SK-N-SH treated with all-trans-retinoic acid at 6 μM for 48 hours (cell line): ENCODE data around the gene TMEM144.
A peak's percentile ranks its signal among the peaks of the same experiment; 100 is the strongest.
"Not testable (repeated sequence)": the region's sequence is repeated elsewhere in the genome, so short reads cannot be mapped to it uniquely, and the experiment has no call there.

Experiments
- ATAC-seq: fragments of 200-7000 bp; cut with Tn5 transposase; 3 replicates; pipeline ENCODE4 v1.9.1; 2020; ENCODE audit warnings: mild to moderate bottlenecking, moderate library complexity
- ARNTL ChIP-seq: fragments of 450-650 bp; formaldehyde crosslinking; IDR thresholded peaks from 2 replicates; pipeline ENCODE4 v1.5.0; 2020; ENCODE audit warnings: low read depth, mild to moderate bottlenecking, moderate library complexity, borderline replicate concordance
- BACH2 ChIP-seq: fragments of 250-450 bp; sonication (Bioruptor Pico); IDR thresholded peaks from 2 replicates; pipeline ENCODE4 v1.9.0; 2021; ENCODE audit warnings: mild to moderate bottlenecking, borderline replicate concordance
- CSDC2 ChIP-seq: fragments of 250-450 bp; sonication (Bioruptor Pico); IDR thresholded peaks from 2 replicates; pipeline ENCODE4 v1.5.0; 2020; ENCODE audit warnings: mild to moderate bottlenecking, moderate library complexity
- ESRRG ChIP-seq: fragments of 250-450 bp; sonication (Bioruptor Pico); IDR thresholded peaks from 2 replicates; pipeline ENCODE4 v1.6.1; 2021; ENCODE audit warnings: mild to moderate bottlenecking
- GLIS3 ChIP-seq: fragments of 250-450 bp; sonication (Bioruptor Pico); IDR thresholded peaks from 2 replicates; pipeline ENCODE4 v1.5.0; 2020; ENCODE audit warnings: mild to moderate bottlenecking, moderate library complexity
- ISL1 ChIP-seq: fragments of 250-450 bp; sonication (Bioruptor Pico); IDR thresholded peaks from 2 replicates; pipeline ENCODE4 v2.1.2; 2022; ENCODE audit warnings: mild to moderate bottlenecking, moderate library complexity
- PATZ1 ChIP-seq: fragments of 250-450 bp; sonication (Bioruptor Pico); IDR thresholded peaks from 2 replicates; pipeline ENCODE4 v1.8.0; 2020; ENCODE audit warnings: mild to moderate bottlenecking, moderate library complexity, borderline replicate concordance
- PPARA ChIP-seq: fragments of 250-450 bp; sonication (Bioruptor Pico); IDR thresholded peaks from 2 replicates; pipeline ENCODE4 v1.5.0; 2020; ENCODE audit warnings: mild to moderate bottlenecking, borderline replicate concordance
- SNAI2 ChIP-seq: fragments of 250-450 bp; sonication (Bioruptor Pico); IDR thresholded peaks from 2 replicates; pipeline ENCODE4 v1.5.0; 2020; ENCODE audit warnings: mild to moderate bottlenecking, moderate library complexity
- TCF4 ChIP-seq: fragments of 250-450 bp; sonication (Bioruptor Pico); IDR thresholded peaks from 2 replicates; pipeline ENCODE4 v1.8.0; 2021; ENCODE audit warnings: mild to moderate bottlenecking, moderate library complexity, borderline replicate concordance
- TOX ChIP-seq: fragments of 250-450 bp; sonication (Bioruptor Pico); IDR thresholded peaks from 2 replicates; pipeline ENCODE4 v1.8.0; 2021; ENCODE audit warnings: mild to moderate bottlenecking, moderate library complexity, borderline replicate concordance
- ZFP3 ChIP-seq: fragments of 250-450 bp; sonication (Bioruptor Pico); IDR thresholded peaks from 2 replicates; pipeline ENCODE4 v1.5.0; 2020; ENCODE audit warnings: mild to moderate bottlenecking, moderate library complexity
- ZFP30 ChIP-seq: fragments of 450-650 bp; formaldehyde crosslinking; IDR thresholded peaks from 2 replicates; pipeline ENCODE4 v1.5.0; 2022; ENCODE audit warnings: mild to moderate bottlenecking, moderate library complexity
- ZNF565 ChIP-seq: fragments of 450-650 bp; formaldehyde crosslinking; conservative IDR thresholded peaks from 2 replicates; pipeline ENCODE4 v1.5.0; 2020; ENCODE audit warnings: low read depth, mild to moderate bottlenecking, moderate library complexity
- ZNF70 ChIP-seq: fragments of 450-650 bp; formaldehyde crosslinking; IDR thresholded peaks from 2 replicates; pipeline ENCODE4 v1.5.0; 2020; ENCODE audit warnings: mild to moderate bottlenecking, moderate library complexity
- ZNF8 ChIP-seq: fragments of 450-650 bp; formaldehyde crosslinking; IDR thresholded peaks from 2 replicates; pipeline ENCODE4 v1.5.0; 2020; ENCODE audit warnings: mild to moderate bottlenecking, moderate library complexity
- TF ChIP-seq, protein P1 (sequence below): fragments of 250-450 bp; sonication (Bioruptor Pico); IDR thresholded peaks from 2 replicates; pipeline ENCODE4 v1.5.1; 2020; ENCODE audit warnings: low read depth, mild to moderate bottlenecking, moderate library complexity
- TF ChIP-seq, protein P2 (sequence below): fragments of 250-450 bp; sonication (Bioruptor Pico); IDR thresholded peaks from 2 replicates; pipeline ENCODE4 v1.5.1; 2021; ENCODE audit warnings: mild to moderate bottlenecking, moderate library complexity
- TF ChIP-seq, protein P3 (sequence below): fragments of 250-450 bp; sonication (Bioruptor Pico); IDR thresholded peaks from 2 replicates; pipeline ENCODE4 v1.8.0; 2021; ENCODE audit warnings: low read depth, mild to moderate bottlenecking, moderate library complexity, borderline replicate concordance
- TF ChIP-seq, protein P4 (sequence below): fragments of 250-450 bp; sonication (Bioruptor Pico); IDR thresholded peaks from 2 replicates; pipeline ENCODE4 v1.5.0; 2020; ENCODE audit warnings: mild to moderate bottlenecking, moderate library complexity

Gene TMEM144

DNA sequence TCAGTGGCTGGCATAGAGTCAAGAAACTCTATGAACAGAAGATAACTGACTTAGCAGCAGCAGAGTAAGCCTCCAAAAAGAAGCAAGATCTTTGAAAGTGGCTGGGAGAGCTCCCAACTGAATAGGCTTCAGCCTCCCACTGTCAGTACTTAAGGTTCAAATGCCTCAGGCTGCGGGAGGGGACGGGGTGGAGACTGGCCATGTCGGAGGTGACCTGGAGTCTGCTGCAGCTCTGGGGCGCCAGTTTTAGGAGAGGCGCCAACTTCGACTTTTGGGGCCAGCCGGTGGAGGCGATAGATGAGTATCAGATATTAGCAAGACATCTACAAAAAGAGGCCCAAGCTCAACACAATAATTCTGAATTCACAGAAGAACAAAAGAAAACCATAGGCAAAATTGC is 67.3 kb downstream of the TMEM144 start:
- TF ChIP-seq, protein P1, sequence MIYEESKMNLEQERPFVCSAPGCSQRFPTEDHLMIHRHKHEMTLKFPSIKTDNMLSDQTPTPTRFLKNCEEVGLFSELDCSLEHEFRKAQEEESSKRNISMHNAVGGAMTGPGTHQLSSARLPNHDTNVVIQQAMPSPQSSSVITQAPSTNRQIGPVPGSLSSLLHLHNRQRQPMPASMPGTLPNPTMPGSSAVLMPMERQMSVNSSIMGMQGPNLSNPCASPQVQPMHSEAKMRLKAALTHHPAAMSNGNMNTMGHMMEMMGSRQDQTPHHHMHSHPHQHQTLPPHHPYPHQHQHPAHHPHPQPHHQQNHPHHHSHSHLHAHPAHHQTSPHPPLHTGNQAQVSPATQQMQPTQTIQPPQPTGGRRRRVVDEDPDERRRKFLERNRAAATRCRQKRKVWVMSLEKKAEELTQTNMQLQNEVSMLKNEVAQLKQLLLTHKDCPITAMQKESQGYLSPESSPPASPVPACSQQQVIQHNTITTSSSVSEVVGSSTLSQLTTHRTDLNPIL (CRISPR knock-in tag): no peak
- TF ChIP-seq, protein P2, sequence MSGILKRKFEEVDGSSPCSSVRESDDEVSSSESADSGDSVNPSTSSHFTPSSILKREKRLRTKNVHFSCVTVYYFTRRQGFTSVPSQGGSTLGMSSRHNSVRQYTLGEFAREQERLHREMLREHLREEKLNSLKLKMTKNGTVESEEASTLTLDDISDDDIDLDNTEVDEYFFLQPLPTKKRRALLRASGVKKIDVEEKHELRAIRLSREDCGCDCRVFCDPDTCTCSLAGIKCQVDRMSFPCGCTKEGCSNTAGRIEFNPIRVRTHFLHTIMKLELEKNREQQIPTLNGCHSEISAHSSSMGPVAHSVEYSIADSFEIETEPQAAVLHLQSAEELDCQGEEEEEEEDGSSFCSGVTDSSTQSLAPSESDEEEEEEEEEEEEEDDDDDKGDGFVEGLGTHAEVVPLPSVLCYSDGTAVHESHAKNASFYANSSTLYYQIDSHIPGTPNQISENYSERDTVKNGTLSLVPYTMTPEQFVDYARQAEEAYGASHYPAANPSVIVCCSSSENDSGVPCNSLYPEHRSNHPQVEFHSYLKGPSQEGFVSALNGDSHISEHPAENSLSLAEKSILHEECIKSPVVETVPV: no peak
- no peak for TF ChIP-seq SNAI2 (CRISPR knock-in tag)
- no peak for TF ChIP-seq ZNF565 (CRISPR knock-in tag)

DNA sequence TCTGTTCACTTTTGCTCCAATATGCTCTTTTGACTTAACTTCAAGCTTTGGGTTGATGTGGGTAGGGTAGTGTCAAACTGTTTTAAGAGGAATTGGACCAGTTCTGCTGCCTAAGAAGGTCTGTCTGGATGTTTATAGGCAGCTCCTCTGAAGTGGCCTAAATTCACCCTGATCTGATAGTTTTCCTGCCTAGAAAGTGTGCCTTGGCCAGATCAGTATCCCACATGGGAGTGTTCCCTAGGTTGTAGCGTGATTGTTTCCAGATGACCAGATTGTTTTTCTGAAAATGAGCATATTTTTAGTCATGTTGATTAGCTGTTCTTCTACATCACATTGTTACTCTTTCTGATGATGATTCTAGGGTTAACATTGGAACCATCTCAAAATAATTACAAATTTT is 68.8 kb downstream of the TMEM144 start:
- not testable (repeated sequence) for ATAC-seq
- TF ChIP-seq TCF4 (CRISPR knock-in tag): peak; percentile 32; the same call in 1 of the 2 replicates

More for the DNA sequence above, 67.3 kb downstream of the TMEM144 start:
- ATAC-seq: no peak

- no peak for TF ChIP-seq ISL1 (CRISPR knock-in tag)
- no peak for TF ChIP-seq ZNF70
- TF ChIP-seq BACH2 (CRISPR knock-in tag): no peak
- TF ChIP-seq SNAI2 (CRISPR knock-in tag): no peak
- TF ChIP-seq GLIS3 (CRISPR knock-in tag): no peak
- no peak for TF ChIP-seq ZNF8
- TF ChIP-seq TOX (CRISPR knock-in tag): no peak
- TF ChIP-seq, protein P3, sequence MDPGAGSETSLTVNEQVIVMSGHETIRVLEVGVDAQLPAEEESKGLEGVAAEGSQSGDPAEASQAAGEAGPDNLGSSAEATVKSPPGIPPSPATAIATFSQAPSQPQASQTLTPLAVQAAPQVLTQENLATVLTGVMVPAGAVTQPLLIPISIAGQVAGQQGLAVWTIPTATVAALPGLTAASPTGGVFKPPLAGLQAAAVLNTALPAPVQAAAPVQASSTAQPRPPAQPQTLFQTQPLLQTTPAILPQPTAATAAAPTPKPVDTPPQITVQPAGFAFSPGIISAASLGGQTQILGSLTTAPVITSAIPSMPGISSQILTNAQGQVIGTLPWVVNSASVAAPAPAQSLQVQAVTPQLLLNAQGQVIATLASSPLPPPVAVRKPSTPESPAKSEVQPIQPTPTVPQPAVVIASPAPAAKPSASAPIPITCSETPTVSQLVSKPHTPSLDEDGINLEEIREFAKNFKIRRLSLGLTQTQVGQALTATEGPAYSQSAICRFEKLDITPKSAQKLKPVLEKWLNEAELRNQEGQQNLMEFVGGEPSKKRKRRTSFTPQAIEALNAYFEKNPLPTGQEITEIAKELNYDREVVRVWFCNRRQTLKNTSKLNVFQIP: no peak
- TF ChIP-seq PPARA (CRISPR knock-in tag): no peak
- ATAC-seq: no peak
Observed at GRCh38 chr4:158280856-158281255, 70.6 kb downstream of the TMEM144 start.

DNA sequence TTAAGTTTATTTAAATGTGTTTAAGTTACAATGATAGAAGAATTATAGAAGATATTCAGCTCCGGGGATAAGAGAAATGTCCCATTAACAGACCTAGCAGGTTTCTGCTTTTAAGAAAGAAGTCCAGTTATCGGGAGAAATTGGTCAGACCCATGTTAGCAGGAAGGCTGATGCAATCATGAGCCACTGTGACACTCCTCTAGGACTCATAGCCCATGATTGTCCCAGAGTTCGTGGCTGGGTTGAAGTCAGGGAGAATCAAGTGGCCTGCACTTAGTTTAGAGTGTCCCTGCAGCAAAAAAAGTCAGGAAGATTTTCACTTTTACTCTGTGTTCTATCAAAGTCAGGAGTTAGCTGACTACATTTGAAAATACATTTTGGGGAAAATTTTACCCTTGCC is 72.0 kb downstream of the TMEM144 start:
- TF ChIP-seq TCF4 (CRISPR knock-in tag): no peak
- TF ChIP-seq ESRRG (CRISPR knock-in tag): no peak
- TF ChIP-seq BACH2 (CRISPR knock-in tag): no peak
- no peak for TF ChIP-seq ZFP3 (CRISPR knock-in tag)
- no peak for TF ChIP-seq SNAI2 (CRISPR knock-in tag)
- no peak for TF ChIP-seq ISL1 (CRISPR knock-in tag)
- no peak for TF ChIP-seq PATZ1 (CRISPR knock-in tag)
- TF ChIP-seq CSDC2 (CRISPR knock-in tag): no peak
- no peak for TF ChIP-seq ARNTL (CRISPR knock-in tag)

DNA sequence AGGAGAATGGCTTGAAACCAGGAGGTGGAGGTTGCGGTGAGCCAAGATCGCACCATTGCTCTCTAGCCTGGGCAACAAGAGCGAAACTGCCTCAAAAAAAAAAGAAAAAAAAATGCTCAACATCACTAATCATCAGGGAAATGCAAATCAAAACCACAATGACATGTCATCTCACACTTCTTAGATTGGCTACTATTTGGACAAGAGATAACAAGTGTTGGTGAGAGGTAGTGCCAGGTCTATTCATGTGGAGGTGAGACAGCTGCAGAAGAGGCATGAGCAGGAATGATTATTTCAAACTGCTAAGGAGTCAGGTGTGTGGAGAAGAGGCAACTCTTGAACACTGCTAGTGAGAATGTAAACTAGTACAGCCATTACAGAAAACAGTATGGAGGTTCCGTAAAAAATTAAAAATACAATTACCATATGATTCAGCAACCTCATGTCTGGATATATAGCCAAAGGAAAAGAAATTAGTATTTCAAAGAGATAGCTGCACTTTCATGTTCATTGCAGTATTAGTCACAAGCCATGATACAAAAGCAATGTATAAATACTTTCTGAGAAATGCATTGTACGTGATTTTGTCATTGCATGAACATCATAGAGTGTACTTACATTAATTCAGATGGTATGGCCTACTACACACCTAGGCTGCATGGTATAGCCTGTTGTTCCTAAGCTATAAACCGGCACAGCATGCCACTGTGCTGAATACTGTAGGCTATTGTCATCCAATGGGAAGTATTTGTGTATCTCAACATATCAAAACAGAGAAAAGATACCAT is 75.3 kb downstream of the TMEM144 start:
- no peak for ATAC-seq
- TF ChIP-seq ZFP3 (CRISPR knock-in tag): no peak
- no peak for TF ChIP-seq GLIS3 (CRISPR knock-in tag)

More for the DNA sequence above, 72.0 kb downstream of the TMEM144 start:
- ATAC-seq: no peak

DNA sequence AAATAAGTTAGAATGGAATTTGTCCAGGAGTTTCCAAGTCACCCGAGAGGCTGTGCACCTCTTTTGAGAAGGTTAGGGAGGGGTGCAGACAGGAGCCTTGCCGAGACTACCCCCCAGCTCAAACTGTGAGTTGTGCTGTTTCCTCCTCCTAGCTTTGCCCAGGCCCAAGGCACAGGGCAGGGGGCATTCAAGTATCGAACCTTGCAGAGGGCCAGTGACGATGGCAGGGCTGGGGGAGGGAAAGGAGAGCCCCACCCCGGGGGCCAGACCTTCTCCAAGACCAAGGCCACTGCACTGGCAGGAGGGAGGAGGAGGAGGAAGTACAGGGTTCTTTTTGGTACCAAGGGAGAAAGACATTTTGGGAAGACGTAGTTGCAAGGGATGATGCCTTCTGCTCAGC is 80.6 kb downstream of the TMEM144 start:
- no peak for ATAC-seq
- no peak for TF ChIP-seq TCF4 (CRISPR knock-in tag)
- TF ChIP-seq ZFP3 (CRISPR knock-in tag): no peak
- TF ChIP-seq, protein P4, sequence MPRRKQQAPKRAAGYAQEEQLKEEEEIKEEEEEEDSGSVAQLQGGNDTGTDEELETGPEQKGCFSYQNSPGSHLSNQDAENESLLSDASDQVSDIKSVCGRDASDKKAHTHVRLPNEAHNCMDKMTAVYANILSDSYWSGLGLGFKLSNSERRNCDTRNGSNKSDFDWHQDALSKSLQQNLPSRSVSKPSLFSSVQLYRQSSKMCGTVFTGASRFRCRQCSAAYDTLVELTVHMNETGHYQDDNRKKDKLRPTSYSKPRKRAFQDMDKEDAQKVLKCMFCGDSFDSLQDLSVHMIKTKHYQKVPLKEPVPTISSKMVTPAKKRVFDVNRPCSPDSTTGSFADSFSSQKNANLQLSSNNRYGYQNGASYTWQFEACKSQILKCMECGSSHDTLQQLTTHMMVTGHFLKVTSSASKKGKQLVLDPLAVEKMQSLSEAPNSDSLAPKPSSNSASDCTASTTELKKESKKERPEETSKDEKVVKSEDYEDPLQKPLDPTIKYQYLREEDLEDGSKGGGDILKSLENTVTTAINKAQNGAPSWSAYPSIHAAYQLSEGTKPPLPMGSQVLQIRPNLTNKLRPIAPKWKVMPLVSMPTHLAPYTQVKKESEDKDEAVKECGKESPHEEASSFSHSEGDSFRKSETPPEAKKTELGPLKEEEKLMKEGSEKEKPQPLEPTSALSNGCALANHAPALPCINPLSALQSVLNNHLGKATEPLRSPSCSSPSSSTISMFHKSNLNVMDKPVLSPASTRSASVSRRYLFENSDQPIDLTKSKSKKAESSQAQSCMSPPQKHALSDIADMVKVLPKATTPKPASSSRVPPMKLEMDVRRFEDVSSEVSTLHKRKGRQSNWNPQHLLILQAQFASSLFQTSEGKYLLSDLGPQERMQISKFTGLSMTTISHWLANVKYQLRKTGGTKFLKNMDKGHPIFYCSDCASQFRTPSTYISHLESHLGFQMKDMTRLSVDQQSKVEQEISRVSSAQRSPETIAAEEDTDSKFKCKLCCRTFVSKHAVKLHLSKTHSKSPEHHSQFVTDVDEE (CRISPR knock-in tag): no peak
- TF ChIP-seq, protein P3: no peak
- no peak for TF ChIP-seq ZNF70
- TF ChIP-seq ZFP30 (CRISPR knock-in tag): no peak
